GM21390 (cell line): Measurements from ENCODE around the gene PTPN13.

Source experiments
- ATAC-seq: cut with Tn5 transposase; IDR thresholded peaks from one replicate; pipeline ENCODE4 v1.9.1; 2021; ENCODE audit not compliant: unreplicated experiment

The PTPN13 gene

GRCh38 chr4:86815653-86816052 is 221.5 kb downstream of the PTPN13 start:
- no peak for ATAC-seq

- no peak for ATAC-seq
Observed at GRCh38 chr4:86816501-86817273, 222.6 kb downstream of the PTPN13 start.

DNA sequence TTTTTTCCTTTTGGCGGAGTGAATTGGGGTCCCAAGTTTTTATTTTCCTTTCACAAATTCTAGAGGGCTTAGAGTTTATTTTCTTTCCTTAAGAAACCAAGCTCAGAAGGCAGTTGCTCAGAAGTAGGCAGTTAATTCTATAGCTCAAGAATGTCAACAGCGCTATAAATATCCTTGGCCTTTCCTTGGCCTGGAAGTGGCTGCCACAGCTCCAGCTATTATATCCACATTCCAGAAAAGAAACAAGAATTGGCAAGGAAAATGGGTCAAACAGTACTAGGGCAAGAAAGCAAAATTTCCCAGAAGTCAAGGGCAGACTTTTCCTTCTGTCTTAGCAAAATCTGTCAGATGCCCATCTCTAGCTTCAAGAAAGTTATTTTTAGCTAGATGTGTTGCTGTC is 224.1 kb downstream of the PTPN13 start:
- ATAC-seq = no peak

DNA sequence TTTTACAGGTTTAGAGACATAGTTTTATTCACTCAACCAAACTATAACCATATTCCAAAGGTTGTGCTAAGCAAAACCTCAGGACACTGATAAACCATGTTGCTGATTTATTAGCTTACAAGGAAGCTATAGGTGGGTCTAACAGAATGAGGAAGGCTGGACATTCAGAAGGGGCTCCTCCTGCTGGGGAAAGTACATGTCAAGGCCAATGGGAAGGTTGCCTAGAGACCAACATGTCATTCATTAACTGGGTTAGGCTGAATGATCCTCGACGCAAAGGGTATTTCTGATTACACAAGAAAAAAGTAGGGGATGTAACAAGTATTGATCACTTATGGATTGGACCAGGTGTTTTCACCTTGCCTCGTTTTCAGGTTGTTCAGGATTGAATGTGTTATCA is 224.7 kb downstream of the PTPN13 start:
- no peak for ATAC-seq

- no peak for ATAC-seq
Observed at GRCh38 chr4:86819561-86819960, 225.4 kb downstream of the PTPN13 start.

GRCh38 chr4:86821151-86821550 is 227.0 kb downstream of the PTPN13 start:
- ATAC-seq = no peak

- no peak for ATAC-seq
Observed at GRCh38 chr4:86822136-86822535, 228.0 kb downstream of the PTPN13 start.

DNA sequence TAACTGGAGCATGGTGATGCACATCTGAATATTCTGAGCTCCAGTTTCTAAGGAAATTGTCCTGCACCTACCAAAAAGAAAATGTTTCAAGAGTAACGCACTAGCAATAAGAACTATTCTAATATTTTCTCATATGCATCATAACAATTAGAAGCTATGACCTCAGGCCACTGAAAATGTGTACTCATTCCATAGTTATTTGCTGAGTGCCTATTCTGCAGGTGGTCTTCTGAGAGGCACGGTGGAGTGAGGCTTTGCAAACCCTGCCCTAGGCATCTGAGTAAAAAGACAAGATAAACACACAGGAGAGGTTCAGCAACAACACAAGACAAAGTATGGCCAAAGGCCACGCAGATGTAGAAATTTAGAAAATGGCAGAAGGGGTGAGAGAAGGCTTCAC is 231.4 kb downstream of the PTPN13 start:
- no peak for ATAC-seq

DNA sequence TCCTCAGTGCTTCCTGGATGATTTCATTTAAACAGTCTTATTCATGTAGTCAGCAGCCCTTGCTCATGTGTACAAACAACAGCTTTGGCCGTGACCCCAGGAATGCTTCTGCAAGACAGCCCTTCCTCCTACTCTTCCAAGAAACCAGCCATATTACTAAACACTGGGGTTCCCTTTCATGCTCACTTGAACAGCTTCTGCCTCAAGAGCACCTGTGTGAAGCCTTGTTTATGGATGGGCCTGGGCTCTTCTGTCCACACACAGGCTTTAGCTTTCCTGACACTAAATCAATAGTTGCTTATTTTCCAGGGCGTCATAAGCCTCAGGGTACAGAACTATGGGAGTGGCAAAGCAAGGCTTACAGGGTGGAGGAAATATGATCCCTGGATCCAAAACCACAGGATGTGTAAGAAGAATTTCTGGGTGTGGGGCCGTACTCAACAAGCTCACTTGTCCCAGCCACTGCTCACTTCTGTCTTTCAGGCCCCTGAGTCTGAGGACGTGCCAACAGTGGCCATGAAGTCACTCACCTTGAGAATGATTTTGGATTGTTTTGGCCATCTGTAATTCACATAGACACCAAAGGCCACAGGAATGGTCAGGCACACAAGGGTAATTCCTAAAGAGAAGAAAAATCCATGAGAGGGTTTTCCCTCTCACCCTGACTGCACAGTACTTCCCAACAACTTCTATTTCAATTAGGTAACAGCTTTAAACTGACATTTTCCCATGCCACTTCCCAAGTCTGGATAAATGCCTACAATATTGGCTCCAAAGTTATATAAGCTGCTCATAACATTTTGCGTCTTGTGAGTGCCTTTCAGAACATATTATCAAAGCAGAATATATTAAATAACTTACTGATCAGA is 237.4 kb downstream of the PTPN13 start:
- no peak for ATAC-seq

DNA sequence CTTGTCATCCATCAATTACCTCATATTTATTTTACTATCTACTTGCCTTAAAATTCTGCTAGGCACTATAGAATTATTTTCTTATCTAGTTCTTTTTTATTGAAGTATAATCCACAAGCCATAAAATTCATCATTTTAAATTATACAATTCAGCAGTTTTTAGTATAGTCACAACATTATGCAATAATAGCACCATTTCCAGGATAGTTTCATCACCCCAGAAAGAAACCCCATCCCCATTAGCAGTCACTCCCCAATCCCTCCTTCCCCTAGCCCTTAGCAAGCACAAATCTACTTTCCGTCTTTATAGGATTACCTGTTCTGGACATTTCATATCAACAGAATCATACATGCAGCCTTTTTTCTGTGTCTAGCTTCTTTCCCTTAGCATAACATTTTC is 239.5 kb downstream of the PTPN13 start:
- ATAC-seq = no peak

DNA sequence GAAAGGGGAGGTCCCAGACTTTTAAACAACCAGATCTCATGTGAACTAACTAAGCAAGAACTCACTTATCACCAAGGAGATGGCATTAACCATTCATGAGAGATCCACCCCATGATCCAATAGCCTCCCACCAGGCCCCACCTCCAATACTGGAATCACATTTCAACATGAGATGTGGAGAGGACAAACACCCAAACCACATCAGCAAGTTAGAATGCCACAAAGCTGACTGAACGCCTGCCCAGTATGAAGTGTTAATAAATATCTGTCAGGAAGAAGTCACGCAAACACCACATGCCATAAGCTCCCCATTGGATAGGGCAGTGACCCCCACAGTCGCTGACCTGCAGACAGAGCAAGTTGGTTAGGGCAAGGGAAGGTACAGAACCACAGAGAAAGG is 240.8 kb downstream of the PTPN13 start:
- no peak for ATAC-seq

DNA sequence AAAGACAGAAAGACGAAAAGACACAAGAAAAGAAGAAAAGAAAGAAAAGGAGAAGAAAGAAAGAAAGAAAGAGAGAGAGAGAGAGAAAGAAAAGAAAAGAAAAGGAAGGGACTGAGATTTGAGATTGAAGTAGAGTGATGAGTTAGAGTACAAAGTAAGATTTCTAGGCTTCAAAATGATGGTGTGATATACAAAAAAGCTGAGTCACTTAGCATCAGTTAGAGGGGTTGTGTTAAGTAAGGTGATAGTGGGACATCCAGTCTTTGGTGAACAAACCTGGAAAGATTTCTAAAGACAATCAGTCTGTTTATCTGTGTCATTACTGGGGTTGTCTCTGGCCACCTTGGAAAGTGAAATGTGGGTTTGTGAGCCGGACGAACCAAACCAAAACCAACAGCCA is 241.6 kb downstream of the PTPN13 start:
- ATAC-seq = no peak

DNA sequence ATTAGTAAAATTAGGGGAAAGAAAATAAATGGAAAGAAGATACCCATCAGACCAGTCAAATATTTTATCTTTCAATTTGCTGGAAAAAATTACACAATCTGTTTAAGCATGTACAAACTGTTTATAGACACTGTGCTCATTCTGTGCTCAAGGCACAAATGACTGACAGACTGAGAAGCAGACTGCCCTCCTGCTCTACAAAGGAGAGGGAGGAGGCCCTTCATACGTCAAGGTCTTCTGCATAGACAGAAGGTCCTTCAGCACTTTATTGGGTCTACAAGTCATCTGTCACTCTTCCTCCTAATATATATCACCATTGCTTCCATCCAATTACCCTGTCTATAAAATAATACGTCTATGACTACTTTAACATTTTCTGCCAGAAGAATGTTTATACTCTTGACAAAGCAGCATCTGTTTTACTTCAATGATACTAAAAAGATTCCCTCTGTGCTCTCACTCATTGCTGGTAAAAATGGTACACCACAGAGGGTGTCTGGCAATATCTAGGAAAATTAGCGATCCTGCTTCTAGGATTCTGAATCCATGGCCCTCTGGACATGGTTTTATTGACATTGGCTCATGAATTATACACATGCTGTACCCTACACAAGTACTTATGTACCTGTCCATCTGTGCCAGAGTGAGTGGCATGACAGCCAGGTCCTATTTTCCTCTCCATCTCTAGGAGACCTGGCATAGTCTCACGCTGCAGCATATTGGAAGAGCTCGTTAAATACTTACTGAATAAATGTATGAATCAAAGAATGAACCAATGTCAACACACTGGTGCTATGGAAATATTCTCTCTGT is 243.8 kb downstream of the PTPN13 start:
- ATAC-seq = no peak

GRCh38 chr4:86840858-86841257 is 246.7 kb downstream of the PTPN13 start:
- no peak for ATAC-seq

GRCh38 chr4:86841309-86841708 is 247.2 kb downstream of the PTPN13 start:
- ATAC-seq = no peak

DNA sequence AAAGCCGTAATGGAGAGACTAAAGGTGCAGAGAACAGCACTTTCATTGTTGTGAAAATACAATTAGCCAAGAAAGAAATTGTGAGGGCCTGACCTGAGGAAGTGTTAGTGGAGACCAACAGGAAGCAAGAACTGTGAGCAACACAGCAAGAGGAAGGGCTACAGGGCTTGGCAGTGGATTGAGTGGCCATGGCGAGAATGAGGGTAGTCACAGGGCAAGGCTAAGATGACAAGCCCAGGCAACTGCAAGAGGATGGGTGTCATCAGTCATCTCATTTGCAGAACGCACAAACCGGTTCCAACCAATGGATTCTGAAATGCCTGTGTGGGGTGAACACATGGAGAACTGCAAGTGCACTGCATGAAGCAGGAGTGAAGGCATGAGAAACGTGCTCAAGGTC is 251.5 kb downstream of the PTPN13 start:
- no peak for ATAC-seq

- no peak for ATAC-seq
Observed at GRCh38 chr4:86846921-86847320, 252.8 kb downstream of the PTPN13 start.

DNA sequence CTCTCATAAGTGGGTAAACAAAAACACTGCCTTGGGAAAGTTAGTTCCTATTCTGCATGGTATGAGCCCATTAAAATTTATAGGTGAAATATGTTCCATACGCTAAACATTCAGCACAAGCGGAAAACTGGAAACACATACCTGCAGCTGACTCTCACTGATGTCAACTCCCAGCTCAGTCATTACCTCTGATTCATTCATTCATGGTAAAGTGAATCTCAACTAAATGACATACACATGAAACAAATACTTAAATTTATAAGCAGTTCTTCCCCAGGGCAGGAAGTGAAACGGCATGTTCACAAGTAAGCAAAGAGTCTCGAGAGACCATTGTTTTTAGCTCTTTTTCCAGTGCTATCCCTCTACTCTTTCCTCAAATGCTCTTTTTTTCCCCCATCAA is 253.5 kb downstream of the PTPN13 start:
- no peak for ATAC-seq

- ATAC-seq = no peak
Observed at GRCh38 chr4:86848136-86848535, 254.0 kb downstream of the PTPN13 start.

DNA sequence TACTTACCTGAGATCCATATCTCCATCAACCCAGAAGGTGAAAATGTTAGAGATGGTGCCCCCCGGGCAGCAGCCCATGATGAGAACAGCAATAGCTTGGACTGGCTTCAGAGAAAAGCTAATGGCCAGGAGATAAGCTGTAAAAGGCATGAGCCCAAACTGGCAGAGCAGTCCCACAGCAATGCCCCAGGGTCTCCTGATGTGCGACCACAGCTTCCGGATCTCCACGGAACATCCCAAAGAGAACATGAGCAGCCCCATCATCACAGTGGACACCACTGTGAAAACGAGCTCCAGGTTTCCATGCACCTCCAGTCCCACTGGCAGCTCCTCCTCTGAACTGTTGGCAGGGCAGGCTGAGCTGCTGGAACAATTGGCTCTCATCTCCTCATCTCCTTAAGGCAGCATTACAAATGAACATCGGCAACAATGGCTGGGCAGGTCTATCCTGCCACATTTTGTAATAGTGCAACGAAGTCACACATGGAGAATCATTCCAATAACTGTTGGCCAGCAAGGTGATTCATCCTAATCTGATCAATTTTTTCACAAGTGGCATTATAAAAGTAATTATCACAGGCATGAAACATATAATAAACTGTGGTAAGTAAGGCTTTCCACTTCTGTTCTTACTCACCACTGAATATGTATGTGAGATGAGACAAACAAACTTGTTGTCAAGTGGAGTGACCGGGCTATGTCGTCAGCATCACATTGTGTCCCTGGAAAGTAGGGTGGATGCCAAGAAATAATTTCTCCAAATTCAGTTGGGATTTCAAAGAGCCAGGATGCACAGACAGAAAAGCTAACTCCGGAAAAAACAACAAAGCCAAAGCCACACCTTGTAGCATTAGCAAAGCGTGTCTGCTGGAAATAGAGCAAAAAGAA is 254.9 kb downstream of the PTPN13 start, which contains the start of gene SLC10A6:
SLC10A6 (minus strand) TSS at position 653 of the 888 bp plus-strand sequence; CDS start at position 384, 269 bp downstream.
- ATAC-seq = no peak
